Stimulated activated CD8-positive, alpha-beta memory T cell treated with anti-CD3 and anti-CD28 coated beads, Interleukin-12 subunit alpha, Interleukin-12 subunit beta, amount 100 ng/mL, for 24 hours (primary cell): ENCODE results near the gene TRIM13.
"Not testable (repeated sequence)": the region's sequence is repeated elsewhere in the genome, so short reads cannot be mapped to it uniquely, and the experiment has no call there.

Source experiments
- DNase-seq: peaks from one replicate; pipeline ENCODE4 v3.0.0-alpha.2; 2020; ENCODE audit errors: extremely low read depth

The TRIM13 gene

GRCh38 chr13:50060718-50061117 lies 63.9 kb downstream of the TRIM13 start:
- DNase-seq = no peak

- not testable (repeated sequence) for DNase-seq
Measured at GRCh38 chr13:50062336-50062735, 65.5 kb downstream of the TRIM13 start.

- no peak for DNase-seq
Measured at GRCh38 chr13:50065712-50066111, 68.9 kb downstream of the TRIM13 start.
